Upper lobe of left lung (tissue), 4 donors: Measurements from ENCODE around the gene AHI1.

Experiments
- EP300 ChIP-seq, 4 donors: sonication (generic); formaldehyde crosslinking; IDR thresholded peaks; one replicate each; pipeline ENCODE4 v1.5.1; 2017; ENCODE audit warnings: antibody characterized with exemption in 4 of 4, control low read depth in 2 of 4
- POLR2AphosphoS5 ChIP-seq, 2 donors: sonication (generic); formaldehyde crosslinking; IDR thresholded peaks; one replicate each; pipeline ENCODE4 v1.5.1; 2017; ENCODE audit warnings: antibody characterized with exemption in 2 of 2
- TF ChIP-seq, protein P1 (sequence below), 6 experiments: fragments of 450-650 bp in 4 of 6; fragments of 200-600 bp in 2 of 6; sonication (generic) in 2 of 6; IDR thresholded peaks; one replicate each; pipeline ENCODE4 v1.5.1; 2016 to 2019; ENCODE audit warnings: antibody characterized with exemption in 6 of 6

- TF ChIP-seq, protein P1, sequence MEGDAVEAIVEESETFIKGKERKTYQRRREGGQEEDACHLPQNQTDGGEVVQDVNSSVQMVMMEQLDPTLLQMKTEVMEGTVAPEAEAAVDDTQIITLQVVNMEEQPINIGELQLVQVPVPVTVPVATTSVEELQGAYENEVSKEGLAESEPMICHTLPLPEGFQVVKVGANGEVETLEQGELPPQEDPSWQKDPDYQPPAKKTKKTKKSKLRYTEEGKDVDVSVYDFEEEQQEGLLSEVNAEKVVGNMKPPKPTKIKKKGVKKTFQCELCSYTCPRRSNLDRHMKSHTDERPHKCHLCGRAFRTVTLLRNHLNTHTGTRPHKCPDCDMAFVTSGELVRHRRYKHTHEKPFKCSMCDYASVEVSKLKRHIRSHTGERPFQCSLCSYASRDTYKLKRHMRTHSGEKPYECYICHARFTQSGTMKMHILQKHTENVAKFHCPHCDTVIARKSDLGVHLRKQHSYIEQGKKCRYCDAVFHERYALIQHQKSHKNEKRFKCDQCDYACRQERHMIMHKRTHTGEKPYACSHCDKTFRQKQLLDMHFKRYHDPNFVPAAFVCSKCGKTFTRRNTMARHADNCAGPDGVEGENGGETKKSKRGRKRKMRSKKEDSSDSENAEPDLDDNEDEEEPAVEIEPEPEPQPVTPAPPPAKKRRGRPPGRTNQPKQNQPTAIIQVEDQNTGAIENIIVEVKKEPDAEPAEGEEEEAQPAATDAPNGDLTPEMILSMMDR (IDR thresholded peaks at IDR 0.05), result no peak
- no peak for TF ChIP-seq POLR2AphosphoS5 (IDR thresholded peaks at IDR 0.05)
- TF ChIP-seq EP300 (IDR thresholded peaks at IDR 0.05), result no peak
Observed at GRCh38 chr6:135530113-135530512, 32.6 kb upstream of the AHI1 start.
